ENCODE data around the gene ZBTB11. TPM values are rescaled to one million over a fixed set of nuclear protein-coding genes. Genes with fewer than 3 reads are reported as not detected.

The ZBTB11 gene
- total RNA-seq, 4 donors from 2014 or later, result 14.6 to 20.9 (median 16.1) TPM

DNA sequence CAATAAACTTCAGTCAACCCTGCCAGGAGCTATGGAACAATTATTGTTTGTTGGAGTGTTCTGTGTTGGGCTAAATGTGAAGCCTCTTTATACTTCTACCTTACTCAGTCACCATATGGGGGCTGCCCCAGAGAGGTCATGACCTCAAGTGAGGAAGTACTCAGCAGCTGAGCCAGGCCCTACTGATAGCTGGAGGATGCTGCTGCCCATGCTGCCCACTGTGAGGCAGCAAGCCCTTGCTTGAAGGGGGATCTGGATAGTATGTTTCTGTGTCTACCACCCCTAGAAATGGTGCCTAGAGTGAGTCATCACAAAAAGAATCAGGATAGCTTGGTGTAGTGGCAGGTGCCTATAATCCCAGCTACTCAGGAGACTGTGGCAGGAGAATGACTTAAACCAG, 14.0 kb upstream of the ZBTB11 start:
- ATAC-seq (no peak), DNase-seq (no peak)
- TF ChIP-seq, protein P1, sequence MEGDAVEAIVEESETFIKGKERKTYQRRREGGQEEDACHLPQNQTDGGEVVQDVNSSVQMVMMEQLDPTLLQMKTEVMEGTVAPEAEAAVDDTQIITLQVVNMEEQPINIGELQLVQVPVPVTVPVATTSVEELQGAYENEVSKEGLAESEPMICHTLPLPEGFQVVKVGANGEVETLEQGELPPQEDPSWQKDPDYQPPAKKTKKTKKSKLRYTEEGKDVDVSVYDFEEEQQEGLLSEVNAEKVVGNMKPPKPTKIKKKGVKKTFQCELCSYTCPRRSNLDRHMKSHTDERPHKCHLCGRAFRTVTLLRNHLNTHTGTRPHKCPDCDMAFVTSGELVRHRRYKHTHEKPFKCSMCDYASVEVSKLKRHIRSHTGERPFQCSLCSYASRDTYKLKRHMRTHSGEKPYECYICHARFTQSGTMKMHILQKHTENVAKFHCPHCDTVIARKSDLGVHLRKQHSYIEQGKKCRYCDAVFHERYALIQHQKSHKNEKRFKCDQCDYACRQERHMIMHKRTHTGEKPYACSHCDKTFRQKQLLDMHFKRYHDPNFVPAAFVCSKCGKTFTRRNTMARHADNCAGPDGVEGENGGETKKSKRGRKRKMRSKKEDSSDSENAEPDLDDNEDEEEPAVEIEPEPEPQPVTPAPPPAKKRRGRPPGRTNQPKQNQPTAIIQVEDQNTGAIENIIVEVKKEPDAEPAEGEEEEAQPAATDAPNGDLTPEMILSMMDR (IDR thresholded peaks at IDR 0.05 in 4 of 5, conservative IDR thresholded peaks at IDR 0.05 in 1 of 5), result no peak
- TF ChIP-seq POLR2A (IDR thresholded peaks at IDR 0.05), result no peak
- intact Hi-C loops (cut with DNase I; ENCODE audit: low total_unique reads) (loop anchor here (5.0 kb wide), 1 partner anchor 536 kb away; no protein-coding TSS in a partner anchor), in situ Hi-C loops (cut with MboI; ENCODE audit: low sequenced_read_pairs in 4 of 4) (no loop called here)
- H3K4me1 ChIP-seq, result peaks cover 7% of the 10 kb centered on the region in 2 donors
- no peaks in the 10 kb centered on the region for H3K36me3 ChIP-seq
- no peaks in the 10 kb centered on the region for H3K9me3 ChIP-seq
- no peak overlapping the region for H3K4me3 ChIP-seq
- no peak overlapping the region for H3K27ac ChIP-seq
- no peaks in the 10 kb centered on the region for H3K27me3 ChIP-seq

DNA sequence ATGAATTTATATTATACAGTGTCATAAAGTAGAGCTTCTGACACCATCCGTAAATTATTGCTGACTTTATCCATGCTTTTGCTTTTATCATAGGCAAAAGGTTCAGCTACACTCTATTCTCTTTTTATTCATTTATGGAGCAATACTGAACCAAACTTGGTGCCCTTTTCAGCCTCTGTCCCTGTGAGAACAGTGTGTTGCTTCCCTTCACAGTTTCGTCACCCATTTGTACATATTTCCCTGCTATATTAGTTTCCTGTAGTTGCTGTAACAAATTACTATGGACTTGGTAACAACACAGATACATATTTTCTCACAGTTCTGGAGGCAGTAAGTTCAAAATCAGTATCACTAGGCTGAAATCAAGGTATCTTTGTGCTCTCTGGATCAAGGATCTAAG, 12.4 kb upstream of the ZBTB11 start:
- intact Hi-C loops (cut with DNase I; ENCODE audit: low total_unique reads) (loop anchor here (5.0 kb wide), 2 partner anchors 88 to 982 kb away; partner anchors contain the start of genes NXPE3 and TFG), in situ Hi-C loops (cut with MboI; ENCODE audit: low sequenced_read_pairs in 4 of 4) (loop anchor here in 2 of 4 donors (5.0 to 10.0 kb wide), 3 partner anchors 86 to 124 kb away; partner anchors contain the start of genes NXPE3 (in 1 of the 2), PCNP (in 1 of the 2) and TRMT10C (in 1 of the 2))
- Histone ChIP-seq H3K27ac (peak overlapping the region; percentile 22 to 58 (median 34)), H3K36me3 (peaks cover 0 to 10% of the 10 kb centered on the region in 2 donors), H3K4me3 (no peak overlapping the region), H3K27me3 (no peaks in the 10 kb centered on the region), H3K4me1 (peaks cover 20 to 23% of the 10 kb centered on the region in 2 donors), H3K9me3 (no peaks in the 10 kb centered on the region)
- no peak for TF ChIP-seq POLR2A (IDR thresholded peaks at IDR 0.05)
- TF ChIP-seq, protein P1 (IDR thresholded peaks at IDR 0.05 in 4 of 5, conservative IDR thresholded peaks at IDR 0.05 in 1 of 5), result no peak
- ATAC-seq, result no peak
- DNase-seq, result no peak

DNA sequence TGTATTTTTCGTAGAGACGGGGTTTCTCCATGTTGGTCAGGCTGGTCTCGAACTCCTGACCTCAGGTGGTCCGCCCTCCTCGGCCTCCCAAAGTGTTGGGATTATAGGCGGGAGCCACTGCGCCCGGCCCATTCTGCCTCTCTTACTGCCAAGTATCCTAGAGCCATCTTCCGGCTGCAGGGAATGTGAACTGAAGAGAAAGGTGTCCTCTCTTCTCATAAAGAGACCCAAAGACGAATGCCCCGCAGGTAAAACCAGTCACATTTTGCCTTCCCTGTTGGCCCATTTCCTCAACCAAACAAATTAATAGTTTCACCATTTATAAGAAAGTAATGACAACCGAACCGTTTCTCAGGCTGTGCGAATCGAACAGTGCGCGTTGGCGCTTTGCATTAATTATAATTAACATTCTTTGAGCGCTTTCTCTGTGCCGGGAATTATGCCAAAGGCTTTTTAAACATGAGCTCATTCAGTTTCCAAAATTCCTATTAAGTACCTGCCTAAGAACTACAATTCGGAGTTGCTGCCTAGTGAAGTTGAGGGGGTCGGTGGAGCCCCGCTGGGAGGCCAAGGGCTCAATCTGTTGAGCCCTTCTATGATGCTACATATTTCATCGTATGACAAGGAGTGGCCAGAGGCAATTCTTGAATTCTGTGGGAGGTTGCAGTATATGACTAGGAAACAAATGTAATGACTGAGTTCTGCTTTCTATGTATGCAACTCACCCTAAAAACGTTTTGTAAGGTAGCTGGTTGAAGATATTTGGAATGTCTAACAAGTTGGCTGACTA, 10.4 kb upstream of the ZBTB11 start:
- intact Hi-C loops (cut with DNase I; ENCODE audit: low total_unique reads), result loop anchor here (2.0 to 5.0 kb wide), 4 partner anchors 37 to 980 kb away; partner anchors contain the start of genes CEP97, NFKBIZ, NXPE3 and TFG
- Histone ChIP-seq H3K27me3 (no peaks in the 10 kb centered on the region), H3K4me1 (peaks cover 26 to 36% of the 10 kb centered on the region in 2 donors), H3K36me3 (peaks cover 2 to 29% of the 10 kb centered on the region in 2 donors), H3K4me3 (peak overlapping the region; percentile 50 to 93 (median 76)), H3K9me3 (no peaks in the 10 kb centered on the region), H3K27ac (peak overlapping the region; percentile 93 to 97 (median 96))
- DNase-seq (no peak), ATAC-seq (no peak)
- TF ChIP-seq, protein P1 (IDR thresholded peaks at IDR 0.05 in 4 of 5, conservative IDR thresholded peaks at IDR 0.05 in 1 of 5), result no peak
- no peak for TF ChIP-seq POLR2A (IDR thresholded peaks at IDR 0.05)
- in situ Hi-C loops (cut with MboI; ENCODE audit: low sequenced_read_pairs in 4 of 4), result loop anchor here in 2 of 4 donors (5.0 to 10.0 kb wide), 3 partner anchors 87 to 123 kb away; partner anchors contain the start of genes NXPE3 (in 1 of the 2), PCNP (in 1 of the 2) and TRMT10C (in 1 of the 2)

DNA sequence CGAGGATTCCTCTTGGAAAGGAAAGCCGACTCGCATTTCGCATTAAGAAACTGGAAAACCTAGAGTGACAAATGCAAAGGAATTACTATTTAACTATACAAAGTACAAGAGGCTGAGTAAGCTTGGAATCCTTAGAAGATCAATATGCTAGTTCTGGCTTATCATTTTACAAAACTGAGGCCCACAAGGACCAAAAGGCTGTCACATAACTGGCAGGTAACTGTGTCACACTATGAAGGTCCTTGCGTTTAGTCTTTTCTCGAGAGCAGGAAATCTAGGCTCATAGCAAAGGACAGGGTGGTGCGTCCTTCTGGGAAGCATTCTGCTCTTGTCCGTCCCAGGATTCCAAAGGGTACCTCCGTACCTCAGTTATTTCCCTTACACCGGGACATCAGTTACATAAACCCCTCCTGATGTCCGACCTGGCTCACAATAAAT, 9.0 kb upstream of the ZBTB11 start:
- Histone ChIP-seq H3K27ac (peak overlapping the region; percentile 93 to 97 (median 96)), H3K27me3 (no peaks in the 10 kb centered on the region), H3K4me3 (peak overlapping the region; percentile 74 to 93 (median 85)), H3K36me3 (peaks cover 2 to 43% of the 10 kb centered on the region in 2 donors), H3K4me1 (peaks cover 26 to 36% of the 10 kb centered on the region in 2 donors), H3K9me3 (no peaks in the 10 kb centered on the region)
- intact Hi-C loops (cut with DNase I; ENCODE audit: low total_unique reads) (loop anchor here (1.0 to 5.0 kb wide), 5 partner anchors 9 to 979 kb away; partner anchors contain the start of genes CEP97, NFKBIZ, NXPE3 and TFG), in situ Hi-C loops (cut with MboI; ENCODE audit: low sequenced_read_pairs in 4 of 4) (loop anchor here in 2 of 4 donors (5.0 to 10.0 kb wide), 3 partner anchors 89 to 121 kb away; partner anchors contain the start of genes NXPE3 (in 1 of the 2), PCNP (in 1 of the 2) and TRMT10C (in 1 of the 2))
- no peak for TF ChIP-seq POLR2A (IDR thresholded peaks at IDR 0.05)
- TF ChIP-seq, protein P1 (IDR thresholded peaks at IDR 0.05 in 4 of 5, conservative IDR thresholded peaks at IDR 0.05 in 1 of 5), result no peak
- DNase-seq (no peak), ATAC-seq (peak; percentile 9 to 10)

Measured in gastrocnemius medialis (tissue), 4 donors.